ENCODE data around the gene GASK1A. TPM values are rescaled to one million over a fixed set of nuclear protein-coding genes. Genes with fewer than 3 reads are reported as not detected.

The GASK1A gene
- total and polyA plus RNA-seq, 10 of the 15 experiments (the other 5 are each of a cell fraction or from before 2014, with no cell fraction given): 0.18 TPM; not detected in 9

GRCh38 chr3:42937334-42937733 is 41.8 kb upstream of the GASK1A start:
- in situ Hi-C loops (cut with MboI): no loop called here
- intact Hi-C loops (cut with micrococcal nuclease; ENCODE audit: unreplicated experiment): no loop called here
- 69% methylated on average over 3 of the region's 3 CpGs for WGBS (ENCODE audit: insufficient coverage, insufficient replicate concordance, low lambda C conversion rate, missing lambda C conversion rate)
- BruUV-seq (replicated peaks): no TSS peak
- ChIA-PET CTCF (no interaction called here), RAD21 (ENCODE audit: unreplicated experiment) (no interaction called here), SMC1A (ENCODE audit: uncharacterized antibody, unreplicated experiment) (no interaction called here), POLR2A (no interaction called here)
- Histone ChIP-seq H4K20me1 (ENCODE audit: control insufficient read depth, insufficient read depth) (no peaks in the 10 kb centered on the region), H3K9ac (ENCODE audit: control insufficient read depth, insufficient read depth, low read length) (no peak overlapping the region), H3K79me2 (ENCODE audit: control insufficient read depth, insufficient read depth, low read length) (no peaks in the 10 kb centered on the region), H3K4me2 (ENCODE audit: control insufficient read depth, insufficient read depth) (no peak overlapping the region), H3K27me3 (replicated peaks in 1 of 2; ENCODE audit: control insufficient read depth in 2 of 2, insufficient read depth in 2 of 2, low read length in 1 of 2) (no peaks in the 10 kb centered on the region; a peak in 1 of 4 replicates), H3K36me3 (ENCODE audit: control insufficient read depth in 2 of 2, insufficient read depth in 2 of 2, low read length in 1 of 2) (no peaks in the 10 kb centered on the region), H3K4me3 (no peak overlapping the region), H3K4me1 (ENCODE audit: control insufficient read depth, insufficient read depth, low read length) (no peaks in the 10 kb centered on the region), H3K27ac (ENCODE audit: control insufficient read depth, insufficient read depth) (no peak overlapping the region), H2AFZ (ENCODE audit: control insufficient read depth, low read depth, low read length) (no peak overlapping the region), H3K9me3 (replicated peaks; ENCODE audit: control insufficient read depth, insufficient read depth, low read length) (no peaks in the 10 kb centered on the region)
- no peak for FAIRE-seq
- TF ChIP-seq STAT1 (conservative IDR thresholded peaks at IDR 0.05) (no peak), RELB (IDR thresholded peaks at IDR 0.05; ENCODE audit: low read depth) (no peak), MEF2A (IDR thresholded peaks at IDR 0.05; ENCODE audit: insufficient read depth, low read depth, low read length) (no peak), SMARCA5 (IDR thresholded peaks at IDR 0.05) (no peak), ASH2L (IDR thresholded peaks at IDR 0.05; ENCODE audit: borderline replicate concordance, low read depth) (no peak), MAX (IDR thresholded peaks at IDR 0.05; ENCODE audit: low read depth, low read length) (no peak), POLR2AphosphoS5 (IDR thresholded peaks at IDR 0.05; ENCODE audit: low read length) (no peak), RAD51 (IDR thresholded peaks at IDR 0.05) (no peak)
- TF ChIP-seq, protein P1, sequence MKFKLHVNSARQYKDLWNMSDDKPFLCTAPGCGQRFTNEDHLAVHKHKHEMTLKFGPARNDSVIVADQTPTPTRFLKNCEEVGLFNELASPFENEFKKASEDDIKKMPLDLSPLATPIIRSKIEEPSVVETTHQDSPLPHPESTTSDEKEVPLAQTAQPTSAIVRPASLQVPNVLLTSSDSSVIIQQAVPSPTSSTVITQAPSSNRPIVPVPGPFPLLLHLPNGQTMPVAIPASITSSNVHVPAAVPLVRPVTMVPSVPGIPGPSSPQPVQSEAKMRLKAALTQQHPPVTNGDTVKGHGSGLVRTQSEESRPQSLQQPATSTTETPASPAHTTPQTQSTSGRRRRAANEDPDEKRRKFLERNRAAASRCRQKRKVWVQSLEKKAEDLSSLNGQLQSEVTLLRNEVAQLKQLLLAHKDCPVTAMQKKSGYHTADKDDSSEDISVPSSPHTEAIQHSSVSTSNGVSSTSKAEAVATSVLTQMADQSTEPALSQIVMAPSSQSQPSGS (IDR thresholded peaks at IDR 0.05; ENCODE audit: low read length): no peak
- DNase-seq (ENCODE audit: low read depth, low spot score): no peak
- no peak for ATAC-seq

Data from GM12878 (cell line).